Panc1 (cell line): Measurements from ENCODE around the gene KLK13. TPM values are rescaled to one million over a fixed set of nuclear protein-coding genes. Genes with fewer than 3 reads are reported as not detected.

ENCODE experiments used
- ATAC-seq: fragments of 200-7000 bp; cut with Tn5 transposase; 2 replicates; pipeline ENCODE4 v1.9.1; 2020; ENCODE audit warnings: mild to moderate bottlenecking, moderate library complexity
- BruUV-seq: library from RNA; stranded (reverse); fragments of 400-500 nt; replicated peaks from 2 replicates; lab custom pipeline; 2021; lab: Mats Ljungman, UMichigan
- CTCF ChIA-PET: fragments of 300-600 bp; sonication (Branson Sonifier 250); formaldehyde crosslinking; loops from one replicate; lab custom pipeline; 2022; ENCODE audit warnings: antibody characterized with exemption; lab: Charles Lee
- POLR2A ChIA-PET: fragments of 300-600 bp; sonication (Branson Sonifier 250); formaldehyde crosslinking; loops from one replicate; lab custom pipeline; 2022; ENCODE audit warnings: antibody characterized with exemption; lab: Charles Lee
- DNase-seq: peaks from one replicate; pipeline ENCODE4 v3.0.0-alpha.2; 2010; ENCODE audit warnings: low read depth, low spot score
- H3K27ac ChIP-seq: 2 replicates; pipeline ENCODE4 v1.5.1; 2011; ENCODE audit warnings: mild to moderate bottlenecking, low read length, inconsistent platforms
- H3K27me3 ChIP-seq: fragments of 200-500 bp; sonication (Bioruptor generic); 2 replicates; pipeline ENCODE4 v1.6.0; 2014; ENCODE audit warnings: low read length, inconsistent platforms; ENCODE audit not compliant: control insufficient read depth, insufficient read depth
- H3K36me3 ChIP-seq: fragments of 200-500 bp; sonication (Bioruptor generic); 2 replicates; pipeline ENCODE4 v1.5.1; 2014; ENCODE audit warnings: inconsistent platforms, mild to moderate bottlenecking, low read length, moderate library complexity; ENCODE audit not compliant: control insufficient read depth, insufficient read depth
- H3K4me1 ChIP-seq: 2 replicates; pipeline ENCODE4 v1.5.1; 2011; ENCODE audit warnings: inconsistent platforms, mild to moderate bottlenecking, low read length, moderate library complexity; ENCODE audit not compliant: control insufficient read depth, insufficient read depth
- H3K4me3 ChIP-seq, 2 experiments: 2 replicates each; pipeline ENCODE4 v1.5.1; 2011 to 2012; ENCODE audit warnings: low read depth in 2 of 2, low read length in 2 of 2, mild to moderate bottlenecking in 2 of 2, inconsistent platforms in 1 of 2, moderate library complexity in 1 of 2
- H3K9me3 ChIP-seq: fragments of 200-500 bp; sonication (Bioruptor generic); 2 replicates; pipeline ENCODE4 v1.5.1; 2014; ENCODE audit warnings: low read depth, mild to moderate bottlenecking, inconsistent platforms, low read length, moderate library complexity; ENCODE audit not compliant: control insufficient read depth, insufficient read depth
- POLR2AphosphoS5 ChIP-seq: IDR thresholded peaks from 2 replicates; pipeline ENCODE4 v1.6.1; 2012; ENCODE audit warnings: mild to moderate bottlenecking, low read depth, low read length, moderate library complexity
- SIN3A ChIP-seq: IDR thresholded peaks from 2 replicates; pipeline ENCODE4 v1.6.1; 2012; ENCODE audit warnings: low read depth, mild to moderate bottlenecking, low read length, moderate library complexity, borderline replicate concordance; ENCODE audit not compliant: insufficient read depth
- TCF7L2 ChIP-seq: IDR thresholded peaks from 2 replicates; pipeline ENCODE4 v1.6.1; 2011; ENCODE audit warnings: mild to moderate bottlenecking, low read depth, low read length, inconsistent platforms
- in situ Hi-C: cut with HindIII; loops from 2 replicates; pipeline ENCODE4 v1.10.0; 2016; ENCODE audit warnings: low sequenced_read_pairs, low pct_unique_long_range_greater_than_20kb
- intact Hi-C: fragments of 100-400 bp; cut with micrococcal nuclease; formaldehyde crosslinking; loops from one replicate; pipeline ENCODE4 v1.10.0; 2022; ENCODE audit not compliant: unreplicated experiment
- total RNA-seq: library from RNA; stranded (reverse); gene quantifications from one replicate; pipeline ENCODE4 v1.2.1, GENCODE V29; 2021; ENCODE audit not compliant: unreplicated experiment
- TF ChIP-seq, protein P1 (sequence below): fragments of 450-650 bp; IDR thresholded peaks from 2 replicates; pipeline ENCODE4 v1.5.1; 2017; ENCODE audit warnings: mild to moderate bottlenecking
- TF ChIP-seq, protein P2 (sequence below), 2 experiments: IDR thresholded peaks; 2 replicates each; pipeline ENCODE4 v1.6.1; 2011 to 2012; ENCODE audit warnings: low read depth in 2 of 2, control low read depth in 1 of 2, low read length in 1 of 2, mild to moderate bottlenecking in 1 of 2, moderate library complexity in 1 of 2; ENCODE audit not compliant: insufficient read depth in 1 of 2

KLK13 gene
- total RNA-seq, 1 experiment from 2014 or later = not detected

DNA sequence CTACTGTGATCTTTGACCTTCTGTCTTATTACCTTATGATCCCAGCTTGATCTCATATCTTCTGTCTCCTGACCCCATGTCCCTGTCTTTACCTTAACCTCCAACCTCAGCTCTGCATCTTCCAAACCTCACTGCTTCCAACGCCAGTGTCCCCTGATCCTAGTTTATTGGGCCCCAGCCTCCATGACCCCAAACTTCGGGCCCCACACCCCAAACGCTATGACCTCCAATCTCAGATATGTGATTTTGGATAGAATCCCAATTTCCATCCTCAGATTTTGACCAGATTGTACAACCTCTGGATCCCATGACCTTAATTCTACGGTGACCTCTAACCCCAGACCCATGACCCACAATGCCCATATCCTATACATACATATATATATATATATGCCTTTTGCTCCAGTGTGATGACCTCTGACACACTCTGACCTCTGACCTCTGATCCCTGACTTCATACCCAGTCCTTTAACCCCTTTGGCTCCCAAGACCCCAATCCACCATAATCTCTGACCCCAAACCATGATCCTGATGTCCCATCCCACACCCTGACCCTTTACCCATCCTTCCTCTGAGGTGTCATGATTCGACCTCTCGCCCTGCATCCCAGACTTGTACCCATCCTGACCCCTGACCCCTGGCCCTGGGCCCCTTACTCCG, 33.5 kb downstream of the KLK13 start:
- Histone ChIP-seq H3K36me3 (no peaks in the 10 kb centered on the region), H3K4me1 (no peaks in the 10 kb centered on the region), H3K9me3 (no peaks in the 10 kb centered on the region), H3K4me3 (no peak overlapping the region), H3K27me3 (no peaks in the 10 kb centered on the region), H3K27ac (no peak overlapping the region)
- intact Hi-C loops (no loop called here), in situ Hi-C loops (no loop called here)
- BruUV-seq = no TSS peak
- no peak for ATAC-seq
- TF ChIP-seq SIN3A (no peak), TCF7L2 (no peak), POLR2AphosphoS5 (no peak)
- TF ChIP-seq, protein P1, sequence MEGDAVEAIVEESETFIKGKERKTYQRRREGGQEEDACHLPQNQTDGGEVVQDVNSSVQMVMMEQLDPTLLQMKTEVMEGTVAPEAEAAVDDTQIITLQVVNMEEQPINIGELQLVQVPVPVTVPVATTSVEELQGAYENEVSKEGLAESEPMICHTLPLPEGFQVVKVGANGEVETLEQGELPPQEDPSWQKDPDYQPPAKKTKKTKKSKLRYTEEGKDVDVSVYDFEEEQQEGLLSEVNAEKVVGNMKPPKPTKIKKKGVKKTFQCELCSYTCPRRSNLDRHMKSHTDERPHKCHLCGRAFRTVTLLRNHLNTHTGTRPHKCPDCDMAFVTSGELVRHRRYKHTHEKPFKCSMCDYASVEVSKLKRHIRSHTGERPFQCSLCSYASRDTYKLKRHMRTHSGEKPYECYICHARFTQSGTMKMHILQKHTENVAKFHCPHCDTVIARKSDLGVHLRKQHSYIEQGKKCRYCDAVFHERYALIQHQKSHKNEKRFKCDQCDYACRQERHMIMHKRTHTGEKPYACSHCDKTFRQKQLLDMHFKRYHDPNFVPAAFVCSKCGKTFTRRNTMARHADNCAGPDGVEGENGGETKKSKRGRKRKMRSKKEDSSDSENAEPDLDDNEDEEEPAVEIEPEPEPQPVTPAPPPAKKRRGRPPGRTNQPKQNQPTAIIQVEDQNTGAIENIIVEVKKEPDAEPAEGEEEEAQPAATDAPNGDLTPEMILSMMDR = no peak
- TF ChIP-seq, protein P2, sequence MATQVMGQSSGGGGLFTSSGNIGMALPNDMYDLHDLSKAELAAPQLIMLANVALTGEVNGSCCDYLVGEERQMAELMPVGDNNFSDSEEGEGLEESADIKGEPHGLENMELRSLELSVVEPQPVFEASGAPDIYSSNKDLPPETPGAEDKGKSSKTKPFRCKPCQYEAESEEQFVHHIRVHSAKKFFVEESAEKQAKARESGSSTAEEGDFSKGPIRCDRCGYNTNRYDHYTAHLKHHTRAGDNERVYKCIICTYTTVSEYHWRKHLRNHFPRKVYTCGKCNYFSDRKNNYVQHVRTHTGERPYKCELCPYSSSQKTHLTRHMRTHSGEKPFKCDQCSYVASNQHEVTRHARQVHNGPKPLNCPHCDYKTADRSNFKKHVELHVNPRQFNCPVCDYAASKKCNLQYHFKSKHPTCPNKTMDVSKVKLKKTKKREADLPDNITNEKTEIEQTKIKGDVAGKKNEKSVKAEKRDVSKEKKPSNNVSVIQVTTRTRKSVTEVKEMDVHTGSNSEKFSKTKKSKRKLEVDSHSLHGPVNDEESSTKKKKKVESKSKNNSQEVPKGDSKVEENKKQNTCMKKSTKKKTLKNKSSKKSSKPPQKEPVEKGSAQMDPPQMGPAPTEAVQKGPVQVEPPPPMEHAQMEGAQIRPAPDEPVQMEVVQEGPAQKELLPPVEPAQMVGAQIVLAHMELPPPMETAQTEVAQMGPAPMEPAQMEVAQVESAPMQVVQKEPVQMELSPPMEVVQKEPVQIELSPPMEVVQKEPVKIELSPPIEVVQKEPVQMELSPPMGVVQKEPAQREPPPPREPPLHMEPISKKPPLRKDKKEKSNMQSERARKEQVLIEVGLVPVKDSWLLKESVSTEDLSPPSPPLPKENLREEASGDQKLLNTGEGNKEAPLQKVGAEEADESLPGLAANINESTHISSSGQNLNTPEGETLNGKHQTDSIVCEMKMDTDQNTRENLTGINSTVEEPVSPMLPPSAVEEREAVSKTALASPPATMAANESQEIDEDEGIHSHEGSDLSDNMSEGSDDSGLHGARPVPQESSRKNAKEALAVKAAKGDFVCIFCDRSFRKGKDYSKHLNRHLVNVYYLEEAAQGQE (IDR thresholded peaks at IDR 0.05; ENCODE audit: insufficient read depth in 1 of 2, low read depth in 2 of 2, low read length in 1 of 2) = no peak
- no peak for DNase-seq
- ChIA-PET CTCF (no interaction called here), POLR2A (no interaction called here)

DNA sequence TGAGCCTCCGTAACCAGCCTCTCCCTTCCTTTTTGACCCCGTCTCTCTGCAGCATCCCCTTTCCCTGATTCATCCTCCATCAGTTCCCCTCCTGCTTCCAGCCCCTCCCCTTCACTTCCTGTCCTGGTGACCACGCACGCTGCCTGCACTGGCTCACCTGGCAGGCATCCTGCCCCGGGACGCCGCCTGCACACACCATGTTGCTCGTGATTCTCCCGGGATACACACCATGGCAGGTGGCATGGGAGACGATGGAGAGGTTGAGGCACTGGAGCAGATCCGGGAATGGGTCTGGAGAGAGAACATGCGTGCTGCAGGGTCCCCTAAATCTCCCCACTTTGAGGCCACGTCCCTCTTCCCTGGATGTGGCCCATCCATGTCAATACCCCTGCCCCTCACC, 34.3 kb downstream of the KLK13 start:
- Histone ChIP-seq H3K9me3 (no peaks in the 10 kb centered on the region), H3K27ac (no peak overlapping the region), H3K36me3 (no peaks in the 10 kb centered on the region), H3K4me3 (no peak overlapping the region), H3K4me1 (no peaks in the 10 kb centered on the region), H3K27me3 (no peaks in the 10 kb centered on the region)
- TF ChIP-seq TCF7L2 (no peak), SIN3A (no peak), POLR2AphosphoS5 (no peak)
- TF ChIP-seq, protein P2 (IDR thresholded peaks at IDR 0.05; ENCODE audit: insufficient read depth in 1 of 2, low read depth in 2 of 2, low read length in 1 of 2) = no peak
- TF ChIP-seq, protein P1 = no peak
- DNase-seq (no peak), ATAC-seq (no peak)
- BruUV-seq = no TSS peak
- ChIA-PET POLR2A (no interaction called here), CTCF (no interaction called here)
- in situ Hi-C loops = no loop called here
- intact Hi-C loops = no loop called here
